Muscle layer of colon (tissue), 2 donors: ENCODE measurements around the gene GP1BB.

ENCODE experiments used
- H3K27ac ChIP-seq: one replicate; pipeline ENCODE4 v1.7.0; 2013; ENCODE audit warnings: low read depth, mild to moderate bottlenecking, low read length, moderate library complexity
- H3K27me3 ChIP-seq, 2 donors: one replicate each; pipeline ENCODE4 v1.7.0; 2013; ENCODE audit warnings: low read length in 2 of 2, mild to moderate bottlenecking in 2 of 2; ENCODE audit not compliant: insufficient read depth in 2 of 2, control insufficient read depth in 1 of 2
- H3K36me3 ChIP-seq: one replicate; pipeline ENCODE4 v1.7.0; 2013; ENCODE audit warnings: mild to moderate bottlenecking, low read length; ENCODE audit not compliant: insufficient read depth
- H3K4me1 ChIP-seq: one replicate; pipeline ENCODE4 v1.7.0; 2013; ENCODE audit warnings: mild to moderate bottlenecking, low read length; ENCODE audit not compliant: insufficient read depth
- H3K4me3 ChIP-seq, 2 donors: one replicate each; pipeline ENCODE4 v1.7.0; 2013; ENCODE audit warnings: low read length in 2 of 2, low read depth in 1 of 2, mild to moderate bottlenecking in 1 of 2, moderate library complexity in 1 of 2
- H3K9ac ChIP-seq: one replicate; pipeline ENCODE4 v1.7.0; 2013; ENCODE audit warnings: low read length
- H3K9me3 ChIP-seq: one replicate; pipeline ENCODE4 v1.7.0; 2013; ENCODE audit warnings: mild to moderate bottlenecking, low read length
- donor health status: abdominal sarcoma.
- donor health status: Adenocarcinoma of cecum.

GP1BB gene

DNA sequence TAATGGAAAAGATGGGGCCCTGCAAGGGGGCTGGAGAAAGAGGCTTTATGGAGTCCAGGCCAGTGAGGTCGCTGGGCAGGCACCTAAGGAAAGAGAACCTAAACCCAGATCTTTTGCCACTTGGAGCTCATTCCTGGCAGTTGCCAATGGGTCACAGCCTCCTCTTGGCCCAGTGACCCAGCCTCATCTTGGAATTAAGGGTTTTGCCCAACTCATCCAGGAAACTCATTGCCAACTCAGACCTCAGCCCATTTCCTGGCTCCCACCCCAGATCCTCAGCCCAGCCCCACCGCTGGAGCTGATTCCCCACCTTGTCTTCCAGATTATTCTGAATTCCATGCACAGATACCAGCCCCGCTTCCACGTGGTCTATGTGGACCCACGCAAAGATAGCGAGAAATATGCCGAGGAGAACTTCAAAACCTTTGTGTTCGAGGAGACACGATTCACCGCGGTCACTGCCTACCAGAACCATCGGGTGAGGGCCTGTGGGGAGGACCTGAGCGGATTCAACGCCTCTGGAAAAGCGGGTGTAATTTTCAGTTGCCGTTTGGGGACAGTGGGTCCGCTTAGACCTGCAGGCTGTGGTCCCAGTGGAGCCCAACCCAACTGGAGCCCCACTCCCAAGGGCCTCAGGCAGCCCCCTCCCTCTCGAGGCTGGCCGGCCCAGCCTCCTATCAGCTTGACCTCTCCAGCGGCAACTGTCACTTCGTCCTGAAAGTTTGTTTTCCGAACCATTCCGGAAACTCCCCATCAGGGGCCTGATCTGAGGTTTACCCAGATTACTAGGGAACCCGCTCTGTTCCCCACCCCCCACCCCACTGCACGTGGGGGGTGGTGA, 41.5 kb downstream of the GP1BB start:
- no peaks in the 10 kb centered on the region for H3K4me1 ChIP-seq
- no peak overlapping the region for H3K9ac ChIP-seq
- no peaks in the 10 kb centered on the region for H3K9me3 ChIP-seq
- H3K27ac ChIP-seq = no peak overlapping the region
- peaks cover 30 to 84% of the 10 kb centered on the region in 2 donors for H3K27me3 ChIP-seq
- H3K36me3 ChIP-seq = no peaks in the 10 kb centered on the region
- no peak overlapping the region for H3K4me3 ChIP-seq

DNA sequence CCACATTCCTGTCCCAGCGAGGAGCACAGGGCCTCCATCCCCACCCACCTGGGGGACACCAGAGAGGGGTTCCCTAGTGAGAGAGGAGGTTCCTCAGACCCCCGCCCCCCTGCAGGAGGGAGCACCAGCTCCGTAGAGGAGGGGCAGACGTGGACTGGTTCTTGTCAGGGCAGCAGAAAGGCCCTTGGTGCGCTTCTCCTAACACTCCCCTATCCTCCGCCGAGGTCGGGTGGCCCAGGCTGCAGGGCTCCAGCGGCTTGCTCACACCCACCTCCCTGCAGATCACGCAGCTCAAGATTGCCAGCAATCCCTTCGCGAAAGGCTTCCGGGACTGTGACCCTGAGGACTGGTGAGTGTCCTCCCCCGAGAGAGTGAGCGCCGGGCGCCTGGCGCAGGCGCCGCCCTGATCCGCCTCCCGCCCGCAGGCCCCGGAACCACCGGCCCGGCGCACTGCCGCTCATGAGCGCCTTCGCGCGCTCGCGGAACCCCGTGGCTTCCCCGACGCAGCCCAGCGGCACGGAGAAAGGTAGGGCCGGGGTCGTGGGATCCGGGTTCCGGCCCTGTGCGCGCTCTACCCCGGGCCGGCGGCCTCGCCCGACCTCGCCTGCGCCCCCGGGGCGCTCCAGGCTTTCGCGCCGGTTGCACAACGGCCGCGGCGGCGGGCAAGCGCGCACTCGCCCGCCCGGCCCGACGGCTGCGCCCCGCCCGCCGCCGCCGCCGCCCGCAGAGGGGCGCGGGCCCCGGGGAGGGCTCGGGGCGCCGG, 42.3 kb downstream of the GP1BB start:
- H3K4me1 ChIP-seq = no peaks in the 10 kb centered on the region
- no peaks in the 10 kb centered on the region for H3K36me3 ChIP-seq
- no peak overlapping the region for H3K27ac ChIP-seq
- H3K27me3 ChIP-seq = peaks cover 30 to 88% of the 10 kb centered on the region in 2 donors
- no peaks in the 10 kb centered on the region for H3K9me3 ChIP-seq
- no peak overlapping the region for H3K4me3 ChIP-seq
- H3K9ac ChIP-seq = no peak overlapping the region

DNA sequence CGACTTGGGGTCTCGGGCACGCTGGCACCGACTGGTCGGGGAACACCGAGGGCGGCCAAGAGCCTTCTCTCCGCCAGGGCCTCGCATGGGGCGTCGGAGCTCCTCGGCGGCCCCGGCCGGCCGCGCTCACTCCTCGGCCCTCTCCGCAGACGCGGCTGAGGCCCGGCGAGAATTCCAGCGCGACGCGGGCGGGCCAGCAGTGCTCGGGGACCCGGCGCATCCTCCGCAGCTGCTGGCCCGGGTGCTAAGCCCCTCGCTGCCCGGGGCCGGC, 42.8 kb downstream of the GP1BB start:
- Histone ChIP-seq H3K9me3 (no peaks in the 10 kb centered on the region), H3K27ac (no peak overlapping the region), H3K4me1 (no peaks in the 10 kb centered on the region), H3K27me3 (peaks cover 30 to 91% of the 10 kb centered on the region in 2 donors), H3K9ac (no peak overlapping the region), H3K36me3 (no peaks in the 10 kb centered on the region), H3K4me3 (no peak overlapping the region)

DNA sequence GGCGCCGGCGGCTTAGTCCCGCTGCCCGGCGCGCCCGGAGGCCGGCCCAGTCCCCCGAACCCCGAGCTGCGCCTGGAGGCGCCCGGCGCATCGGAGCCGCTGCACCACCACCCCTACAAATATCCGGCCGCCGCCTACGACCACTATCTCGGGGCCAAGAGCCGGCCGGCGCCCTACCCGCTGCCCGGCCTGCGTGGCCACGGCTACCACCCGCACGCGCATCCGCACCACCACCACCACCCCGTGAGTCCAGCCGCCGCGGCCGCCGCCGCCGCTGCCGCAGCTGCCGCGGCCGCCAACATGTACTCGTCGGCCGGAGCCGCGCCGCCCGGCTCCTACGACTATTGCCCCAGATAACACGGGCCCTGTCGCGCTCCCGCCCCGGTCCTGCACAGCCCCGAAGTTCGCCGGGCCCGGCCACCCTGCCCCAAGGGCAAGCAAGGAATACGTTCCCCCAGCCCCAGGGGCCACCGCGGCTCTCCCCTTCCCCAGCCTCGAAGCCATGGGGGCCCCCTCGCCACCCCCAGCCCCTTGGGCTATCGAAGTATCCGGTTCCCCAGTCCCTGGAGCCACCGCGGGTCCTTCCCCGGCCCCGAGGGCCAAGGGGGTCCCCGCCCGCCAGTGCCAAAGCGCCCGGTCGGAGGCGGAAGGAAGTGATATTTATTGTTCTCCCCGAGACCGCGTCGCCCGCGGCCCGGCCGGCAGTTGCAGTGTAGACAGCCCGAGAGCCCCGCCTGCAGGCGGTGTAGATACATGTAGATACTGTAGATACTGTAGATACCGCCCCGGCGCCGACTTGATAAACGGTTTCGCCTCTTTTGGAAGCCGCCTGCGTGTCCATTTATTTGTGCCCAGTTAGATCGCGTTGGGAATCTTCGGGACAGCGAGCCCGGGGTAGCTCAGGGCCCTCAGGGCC, 43.4 kb downstream of the GP1BB start:
- H3K36me3 ChIP-seq = no peaks in the 10 kb centered on the region
- no peak overlapping the region for H3K27ac ChIP-seq
- H3K9ac ChIP-seq = no peak overlapping the region
- H3K27me3 ChIP-seq = peaks cover 30 to 92% of the 10 kb centered on the region in 2 donors
- H3K4me1 ChIP-seq = no peaks in the 10 kb centered on the region
- no peaks in the 10 kb centered on the region for H3K9me3 ChIP-seq
- H3K4me3 ChIP-seq = no peak overlapping the region

DNA sequence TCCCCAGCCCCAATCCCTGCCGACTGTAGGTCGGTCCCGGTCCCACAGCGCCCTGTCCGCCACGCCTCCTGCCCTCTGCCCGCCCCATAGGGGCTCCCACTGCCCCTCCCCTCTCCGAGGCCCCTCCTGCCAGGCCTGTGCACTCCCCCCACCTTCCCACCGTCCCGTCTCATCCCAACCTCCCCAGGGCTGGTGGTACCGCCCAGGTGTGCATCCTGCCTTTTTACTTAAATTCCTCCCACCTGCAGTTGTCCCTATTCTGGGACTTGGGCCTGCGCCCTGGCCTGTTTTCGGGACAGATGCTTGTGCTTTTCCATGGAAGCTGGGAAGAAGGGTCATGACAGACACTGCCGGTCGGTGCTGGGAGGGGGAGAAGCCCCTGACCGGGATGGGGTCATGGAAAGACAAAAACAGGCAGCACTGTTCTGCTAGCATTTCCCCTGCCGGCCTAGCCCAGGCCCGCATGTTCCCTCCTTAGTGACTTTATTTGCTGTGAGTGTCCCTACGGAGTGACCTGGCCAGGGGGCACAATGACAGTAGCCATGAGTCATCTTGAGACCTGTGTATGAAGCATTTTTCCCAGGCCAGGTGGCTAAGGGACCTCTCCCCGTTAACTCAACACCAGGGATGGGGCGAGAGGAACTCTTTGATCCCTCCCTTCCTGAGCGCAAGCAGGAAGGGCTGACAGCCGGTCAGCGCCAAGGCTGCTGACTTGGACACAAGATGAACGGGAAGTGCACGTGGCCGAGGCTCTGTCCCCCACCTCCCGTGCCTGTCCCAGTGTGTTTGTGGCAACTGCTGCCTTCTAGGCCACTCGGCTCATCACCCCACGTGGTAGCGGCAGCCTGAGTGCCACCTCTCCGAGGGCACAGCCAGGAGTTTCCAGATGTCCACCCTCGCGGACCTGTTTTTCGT, 44.3 kb downstream of the GP1BB start:
- Histone ChIP-seq H3K27ac (no peak overlapping the region), H3K36me3 (no peaks in the 10 kb centered on the region), H3K27me3 (peaks cover 22 to 91% of the 10 kb centered on the region in 2 donors), H3K9ac (no peak overlapping the region), H3K4me1 (no peaks in the 10 kb centered on the region), H3K4me3 (no peak overlapping the region), H3K9me3 (no peaks in the 10 kb centered on the region)

DNA sequence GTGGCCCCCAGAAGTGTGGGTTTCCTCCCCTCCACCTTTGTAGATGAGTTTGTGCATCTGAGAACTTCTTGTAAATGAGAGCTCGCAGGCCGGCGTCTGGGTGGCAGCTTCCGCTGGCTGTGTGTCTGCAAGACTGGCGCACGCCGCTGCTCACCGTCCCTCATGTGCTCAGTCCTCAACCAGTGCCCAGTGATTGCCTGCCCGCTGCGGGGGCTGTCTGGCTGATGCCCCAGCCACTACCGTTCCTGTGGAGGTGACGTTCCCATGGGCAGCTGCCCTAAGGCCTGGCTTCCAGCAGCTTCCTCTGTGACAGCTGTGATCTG, 46.0 kb downstream of the GP1BB start:
- Histone ChIP-seq H3K9me3 (no peaks in the 10 kb centered on the region), H3K27me3 (peaks cover 22 to 80% of the 10 kb centered on the region in 2 donors), H3K9ac (no peak overlapping the region), H3K4me3 (no peak overlapping the region), H3K36me3 (no peaks in the 10 kb centered on the region), H3K4me1 (no peaks in the 10 kb centered on the region), H3K27ac (no peak overlapping the region)

DNA sequence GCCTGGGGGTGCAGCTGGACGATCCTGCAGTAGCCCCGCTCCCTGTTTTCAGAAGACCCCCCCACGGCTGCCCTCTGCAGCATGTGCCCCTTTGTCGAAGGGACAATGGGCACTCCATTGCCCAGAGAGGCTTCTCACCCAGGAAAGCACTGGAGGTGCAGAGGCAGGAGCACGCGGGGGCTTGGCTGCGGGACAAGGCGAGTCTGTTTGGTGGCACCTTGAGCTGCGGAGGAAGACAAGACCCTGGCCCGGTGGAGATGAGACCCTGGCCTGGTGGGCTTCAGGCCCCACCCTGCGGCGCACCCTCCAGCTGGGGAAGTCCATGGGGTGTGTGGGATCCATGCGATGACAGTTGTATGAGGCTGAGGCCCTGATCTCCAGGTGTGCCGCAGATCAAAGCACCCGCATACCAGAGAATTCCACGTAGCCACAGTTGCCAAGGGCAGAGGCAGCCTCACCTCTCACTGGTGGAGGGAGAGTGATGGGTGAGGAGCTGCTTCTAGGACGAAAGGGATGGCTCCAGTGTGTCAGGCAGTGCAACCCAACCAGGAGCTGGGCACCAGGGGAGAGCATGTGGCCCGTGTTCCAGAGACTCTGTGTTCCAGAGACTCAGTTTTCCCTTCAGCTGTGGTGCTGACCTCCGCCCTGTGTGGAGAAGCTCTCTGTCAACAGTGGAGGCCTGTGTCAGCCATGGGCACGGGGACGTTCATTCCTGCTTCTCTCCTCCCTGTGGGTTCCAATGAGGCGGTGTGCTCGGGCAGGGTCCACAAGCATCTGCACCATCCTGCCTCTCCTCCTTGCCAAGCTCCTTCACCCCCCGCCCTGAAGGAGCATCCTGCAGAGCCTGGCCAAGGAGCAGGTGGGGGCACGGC, 47.2 kb downstream of the GP1BB start:
- Histone ChIP-seq H3K9ac (no peak overlapping the region), H3K27ac (no peak overlapping the region), H3K27me3 (peaks cover 16 to 70% of the 10 kb centered on the region in 2 donors), H3K36me3 (no peaks in the 10 kb centered on the region), H3K4me3 (no peak overlapping the region), H3K4me1 (no peaks in the 10 kb centered on the region), H3K9me3 (no peaks in the 10 kb centered on the region)

DNA sequence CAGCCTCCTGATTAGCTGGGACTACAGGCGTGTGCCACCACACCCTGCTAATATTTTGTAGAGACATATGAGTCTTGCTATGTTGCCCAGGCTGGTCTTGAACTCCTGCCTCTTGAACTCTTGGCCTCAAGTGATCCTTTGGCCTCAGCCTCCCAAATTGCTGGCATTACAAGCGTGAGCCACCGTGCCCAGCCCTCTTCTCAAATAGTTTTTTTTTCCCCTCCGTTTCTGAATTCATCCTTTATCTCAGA, 49.0 kb downstream of the GP1BB start:
- Histone ChIP-seq H3K4me3 (no peak overlapping the region), H3K9ac (no peak overlapping the region), H3K27me3 (peaks cover 16 to 65% of the 10 kb centered on the region in 2 donors), H3K27ac (no peak overlapping the region), H3K36me3 (no peaks in the 10 kb centered on the region), H3K4me1 (no peaks in the 10 kb centered on the region), H3K9me3 (no peaks in the 10 kb centered on the region)

DNA sequence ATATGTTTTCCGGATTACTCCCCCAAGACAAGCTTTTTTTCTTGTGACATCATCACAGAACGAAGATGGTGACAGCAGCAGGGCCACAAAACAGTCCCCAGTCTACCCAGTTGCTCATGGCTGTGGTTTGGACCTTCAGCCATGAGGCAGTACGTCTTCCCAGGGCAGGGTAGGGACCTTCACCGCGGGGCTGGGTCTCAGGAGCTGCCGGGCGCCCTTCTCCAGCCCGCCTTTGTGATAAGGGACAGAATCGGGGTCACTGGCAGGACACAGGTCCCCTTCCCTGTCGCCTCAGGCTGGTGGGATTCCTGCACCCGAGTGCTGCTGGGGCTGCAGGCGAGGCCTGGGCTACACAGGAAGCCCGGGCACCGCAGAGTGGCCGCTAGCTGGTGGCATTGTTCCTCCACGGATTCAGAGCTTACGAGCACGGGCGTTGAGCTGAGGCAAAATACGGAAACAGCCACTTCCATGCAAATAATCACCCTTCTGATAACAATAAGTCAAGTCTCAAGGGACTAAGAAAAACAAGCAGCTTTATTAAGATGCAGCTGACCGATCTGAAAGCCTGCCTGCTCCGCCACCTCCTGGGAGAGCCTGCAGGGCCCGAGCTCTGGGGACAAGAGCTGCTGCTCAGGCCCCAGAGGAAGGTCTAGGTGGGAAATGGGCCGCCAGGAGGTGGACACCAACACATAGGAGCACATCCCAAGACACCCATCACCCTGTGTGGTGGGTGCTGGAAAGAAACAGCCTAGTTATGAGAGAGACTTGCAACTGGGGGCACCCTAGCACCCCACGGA, 49.5 kb downstream of the GP1BB start:
- no peaks in the 10 kb centered on the region for H3K36me3 ChIP-seq
- no peak overlapping the region for H3K9ac ChIP-seq
- H3K4me3 ChIP-seq = no peak overlapping the region
- no peaks in the 10 kb centered on the region for H3K9me3 ChIP-seq
- H3K27ac ChIP-seq = no peak overlapping the region
- H3K4me1 ChIP-seq = no peaks in the 10 kb centered on the region
- H3K27me3 ChIP-seq = peaks cover 12 to 59% of the 10 kb centered on the region in 2 donors
